Activated naive CD8-positive, alpha-beta T cell treated with anti-CD3 and anti-CD28 coated beads, Interleukin-2, amount 50 U/mL, for 16 hours (primary cell): ENCODE data around the gene PREX1.

ENCODE experiments used
- DNase-seq: peaks from one replicate; pipeline ENCODE4 v3.0.0-alpha.2; 2020; ENCODE audit warnings: low read depth, low spot score

The PREX1 gene

DNA sequence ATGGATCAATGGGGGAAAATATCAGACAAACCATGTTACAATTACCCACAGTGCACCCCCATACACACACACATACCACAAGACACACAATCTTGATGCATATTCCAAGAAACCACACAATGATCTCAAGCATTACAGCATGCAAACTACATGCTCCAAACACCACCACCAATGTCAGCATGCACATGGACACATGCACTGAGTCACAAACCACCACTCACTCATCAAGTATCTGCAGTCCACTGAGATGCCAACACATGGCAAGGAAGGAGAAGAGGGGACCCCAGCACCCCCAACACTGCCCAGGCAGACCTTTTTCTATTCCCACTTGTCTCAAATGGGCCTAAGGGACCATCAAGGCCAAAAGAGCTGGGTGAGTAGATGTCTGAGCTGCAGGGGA lies 91.6 kb downstream of the PREX1 start:
- no peak for DNase-seq

- DNase-seq, result no peak
Measured at GRCh38 chr20:48735112-48735511, 92.7 kb downstream of the PREX1 start.

GRCh38 chr20:48734104-48734749 lies 93.6 kb downstream of the PREX1 start:
- no peak for DNase-seq

- no peak for DNase-seq
Measured at GRCh38 chr20:48733296-48733790, 94.5 kb downstream of the PREX1 start.

- DNase-seq, result no peak
Measured at GRCh38 chr20:48732081-48732829, 95.5 kb downstream of the PREX1 start.

- DNase-seq, result no peak
Measured at GRCh38 chr20:48731536-48731935, 96.3 kb downstream of the PREX1 start.

GRCh38 chr20:48730977-48731376 lies 96.8 kb downstream of the PREX1 start:
- DNase-seq, result no peak

DNA sequence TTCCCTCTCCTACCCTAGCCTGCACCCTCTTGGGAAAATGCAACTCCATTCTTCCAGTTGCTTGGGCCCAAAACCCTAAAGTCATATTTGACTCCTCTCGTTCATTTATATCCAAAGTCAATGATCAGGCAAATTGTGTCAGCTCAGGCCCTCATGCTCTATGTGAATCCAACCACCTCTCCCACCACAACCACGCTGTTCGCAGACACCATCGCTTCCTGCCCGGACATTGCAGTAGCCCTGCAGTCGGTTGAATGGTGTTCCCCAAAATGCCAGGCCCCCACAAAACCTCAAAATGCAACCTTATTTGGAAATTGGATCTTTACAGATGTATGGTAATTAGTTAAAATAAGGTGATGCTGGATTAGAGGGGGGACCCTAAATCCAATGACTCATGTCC lies 98.3 kb downstream of the PREX1 start:
- no peak for DNase-seq

- no peak for DNase-seq
Measured at GRCh38 chr20:48728042-48728825, 99.6 kb downstream of the PREX1 start.

GRCh38 chr20:48727226-48727625 lies 100.6 kb downstream of the PREX1 start:
- no peak for DNase-seq

DNA sequence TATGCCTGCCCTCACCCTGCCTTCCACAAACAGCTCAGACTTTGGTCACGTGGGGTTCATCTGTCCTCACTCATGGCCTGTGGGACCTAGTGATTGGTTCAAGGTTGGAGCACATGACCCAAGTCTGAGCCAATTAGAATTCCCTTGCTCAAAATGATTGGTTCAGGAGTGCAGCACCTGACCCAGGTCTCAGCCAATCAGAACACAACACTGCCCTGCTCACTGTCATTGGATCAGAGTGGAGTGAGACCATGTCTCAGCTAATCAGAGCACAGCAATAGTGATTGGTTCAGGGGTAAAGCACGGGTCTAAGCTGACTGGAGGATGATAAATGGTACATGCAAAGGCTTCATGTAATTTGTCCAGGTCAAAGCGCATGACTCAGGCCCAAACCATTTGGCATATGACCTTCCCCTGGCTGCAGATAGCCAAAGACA lies 102.2 kb downstream of the PREX1 start:
- DNase-seq, result no peak

DNA sequence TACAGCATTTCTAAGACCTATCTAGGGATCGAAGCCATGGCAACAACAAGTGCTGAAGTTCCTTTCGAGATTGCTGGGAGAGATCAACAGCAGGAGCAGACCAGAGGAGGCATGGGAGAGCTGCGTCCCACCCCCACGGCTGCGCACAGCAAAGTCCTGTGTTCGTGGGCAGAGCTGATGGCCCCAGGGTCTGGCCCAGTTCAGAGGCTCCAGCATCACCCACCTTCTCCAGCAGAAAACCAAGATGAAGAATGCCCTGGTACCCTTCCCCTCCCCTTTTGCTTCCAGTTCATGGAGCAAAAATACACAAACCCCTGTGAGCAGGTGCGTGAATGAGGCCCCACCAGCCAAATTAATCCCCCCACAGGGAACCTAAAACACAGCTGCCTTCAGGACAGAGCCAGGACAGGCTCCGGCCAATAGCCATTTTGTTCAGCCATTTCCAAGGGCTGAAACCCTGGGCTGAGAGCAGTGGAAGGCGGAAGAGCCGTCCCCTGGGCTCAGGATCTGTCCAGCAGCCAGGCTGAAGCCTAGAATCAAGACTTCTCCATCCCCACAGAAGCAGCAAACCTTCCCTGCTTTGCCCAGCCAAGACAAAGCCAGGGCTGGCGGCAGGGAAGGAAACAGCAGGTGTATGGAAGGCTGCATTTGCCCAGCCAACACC lies 102.8 kb downstream of the PREX1 start:
- no peak for DNase-seq

GRCh38 chr20:48724382-48724781 lies 103.4 kb downstream of the PREX1 start:
- no peak for DNase-seq

- DNase-seq, result no peak
Measured at GRCh38 chr20:48723308-48724264, 104.2 kb downstream of the PREX1 start.

GRCh38 chr20:48722737-48723191 lies 105.0 kb downstream of the PREX1 start:
- DNase-seq, result no peak

- no peak for DNase-seq
Measured at GRCh38 chr20:48722002-48722731, 105.6 kb downstream of the PREX1 start.

DNA sequence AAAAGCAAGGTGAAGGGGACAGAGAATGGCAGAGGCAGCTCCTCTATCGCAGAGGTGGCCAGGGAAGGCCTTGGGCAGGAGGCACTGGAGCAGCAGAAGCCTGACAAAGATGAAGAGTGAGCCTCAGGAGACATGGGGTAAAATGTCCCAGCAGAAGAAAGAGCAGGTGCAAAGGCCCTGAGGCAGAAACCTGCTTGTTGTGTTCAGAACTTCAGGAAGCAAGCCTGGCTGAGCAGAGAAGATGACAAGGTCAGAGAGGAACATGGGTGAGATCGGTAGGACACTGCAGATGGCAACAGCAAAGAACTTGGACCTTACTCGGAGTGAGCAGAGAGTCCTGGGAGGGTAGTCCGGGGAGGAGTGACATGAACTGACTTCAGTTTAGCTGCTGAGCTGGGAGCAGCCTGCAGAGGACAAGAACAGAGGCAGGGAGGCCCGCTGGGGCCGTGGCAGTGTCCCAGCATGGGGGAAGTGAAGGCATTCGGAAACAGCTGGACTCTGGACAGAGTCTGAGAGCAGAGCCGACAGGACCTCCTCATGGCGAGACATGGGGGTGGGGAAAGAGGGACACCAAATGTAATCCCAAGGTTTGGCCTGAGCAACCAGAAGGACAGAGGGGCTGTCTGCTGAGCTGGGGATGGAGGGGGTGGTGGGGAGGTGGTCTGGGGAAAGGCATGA lies 106.3 kb downstream of the PREX1 start:
- DNase-seq, result no peak

- no peak for DNase-seq
Measured at GRCh38 chr20:48720256-48720985, 107.4 kb downstream of the PREX1 start.
